T follicular helper cell (primary cell): ENCODE data around the gene POC1B.

Experiments
- DNase-seq: peaks from one replicate; pipeline ENCODE4 v3.0.0-alpha.2; 2020; ENCODE audit warnings: low read depth

Gene POC1B

DNA sequence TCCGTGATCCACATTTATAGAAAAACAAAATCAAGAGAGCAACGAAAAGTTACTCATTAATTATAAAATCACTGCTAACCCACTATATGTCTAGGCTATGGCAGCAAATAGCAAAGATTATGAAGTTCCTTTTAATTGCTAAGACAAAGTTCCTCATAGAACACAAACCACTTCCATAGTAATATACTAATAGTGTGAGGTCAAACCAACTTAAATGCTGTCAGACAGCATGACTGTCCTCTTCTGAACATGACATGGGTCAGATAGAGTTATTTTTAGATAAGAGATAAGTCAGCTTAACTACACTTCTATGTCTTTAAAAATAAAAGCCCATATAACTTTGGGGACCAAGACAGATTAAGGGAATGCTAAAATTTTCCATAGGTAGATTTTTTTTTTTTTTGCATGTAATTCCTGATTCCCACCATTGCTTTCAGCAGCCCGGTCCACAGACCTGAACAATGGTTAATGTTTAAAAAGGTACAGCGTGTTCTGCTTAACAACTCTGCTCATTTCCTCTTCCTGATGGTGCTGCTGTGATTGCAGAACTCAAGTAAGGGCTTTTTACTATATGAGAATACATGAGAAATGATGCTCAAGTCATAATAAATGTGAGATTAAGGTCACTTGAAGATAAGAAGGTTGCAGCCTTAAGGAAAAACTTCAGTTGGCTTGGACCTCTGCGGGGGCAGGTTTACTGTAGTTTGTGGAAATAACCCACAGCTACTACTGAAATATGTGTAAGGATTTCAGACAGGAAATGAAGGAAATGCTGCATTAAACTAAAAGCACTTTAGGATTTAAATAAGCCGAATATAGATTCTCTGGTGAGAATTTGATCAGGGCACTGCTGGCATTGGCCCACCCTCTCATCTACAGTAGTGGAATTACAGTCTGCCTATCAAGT lies 135.8 kb downstream of the POC1B start:
- DNase-seq = no peak

DNA sequence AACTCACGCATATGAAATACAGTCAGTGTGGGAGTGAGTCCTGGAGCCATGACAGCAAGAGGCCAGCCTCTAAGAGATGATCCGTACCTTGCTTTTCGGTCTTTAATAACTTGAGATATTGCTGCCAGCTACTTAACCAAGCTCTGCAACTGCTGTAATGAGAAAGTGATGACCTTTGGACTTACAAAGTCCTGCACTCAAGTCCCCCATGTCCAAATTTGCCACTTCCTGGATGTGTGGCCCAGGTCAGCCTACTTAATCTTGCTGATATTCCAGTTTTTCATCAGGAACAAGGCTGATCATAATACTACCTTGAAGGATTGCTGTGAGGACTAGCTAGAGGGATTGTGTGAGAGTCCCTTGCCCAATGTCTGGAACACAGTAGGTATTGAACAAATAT lies 139.7 kb downstream of the POC1B start:
- DNase-seq = no peak

DNA sequence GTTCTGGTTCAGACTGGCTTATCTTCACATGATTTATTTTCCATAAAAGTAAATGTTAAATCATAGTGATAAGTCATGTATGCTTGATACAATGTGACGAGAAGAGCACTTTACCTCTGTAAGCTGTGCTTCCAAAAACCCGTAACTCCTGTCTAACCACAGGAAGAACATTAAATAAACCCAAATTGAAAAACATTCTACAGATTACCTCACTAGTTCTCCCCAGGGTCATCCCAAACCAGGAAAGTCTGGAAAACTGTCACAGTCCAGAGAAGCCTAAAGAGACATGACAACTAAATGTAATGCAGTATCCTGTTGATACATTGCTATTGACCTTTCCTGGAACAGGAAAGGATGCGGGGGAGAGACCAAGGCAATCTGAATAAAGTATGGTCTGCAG lies 141.0 kb downstream of the POC1B start:
- no peak for DNase-seq

DNA sequence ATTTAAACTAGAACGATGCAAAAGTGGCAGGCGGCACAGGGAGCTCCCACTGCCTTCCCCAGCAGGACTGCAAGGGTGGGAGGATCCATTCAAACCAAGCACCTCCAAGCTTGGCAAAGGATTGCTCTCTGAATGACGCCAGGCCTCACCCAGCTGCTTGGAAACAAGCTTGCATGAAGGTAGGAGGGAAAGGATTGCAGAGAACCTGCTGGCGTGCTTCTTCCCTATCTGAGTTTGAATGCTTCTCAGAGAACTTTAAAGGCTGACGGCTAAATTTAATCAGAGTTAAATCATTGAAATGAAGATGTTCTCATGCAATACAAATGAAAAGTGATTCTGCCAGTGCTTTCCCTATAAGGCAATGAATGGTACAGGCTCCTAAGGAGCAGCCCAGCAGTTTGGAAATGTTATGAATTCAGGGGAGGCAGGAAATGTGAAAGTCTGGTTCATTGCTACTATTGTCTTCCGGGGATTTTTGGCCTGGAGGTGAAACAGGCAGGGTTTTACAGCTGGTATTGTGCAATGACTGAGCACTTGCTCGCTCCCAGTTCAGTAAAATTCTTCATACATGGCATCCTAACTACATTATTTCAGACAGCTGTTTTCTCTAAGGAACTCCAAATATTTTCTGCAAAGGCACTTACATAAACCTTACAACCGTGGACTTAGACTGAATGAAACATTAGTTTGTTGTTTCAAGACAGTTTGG lies 141.6 kb downstream of the POC1B start:
- no peak for DNase-seq

DNA sequence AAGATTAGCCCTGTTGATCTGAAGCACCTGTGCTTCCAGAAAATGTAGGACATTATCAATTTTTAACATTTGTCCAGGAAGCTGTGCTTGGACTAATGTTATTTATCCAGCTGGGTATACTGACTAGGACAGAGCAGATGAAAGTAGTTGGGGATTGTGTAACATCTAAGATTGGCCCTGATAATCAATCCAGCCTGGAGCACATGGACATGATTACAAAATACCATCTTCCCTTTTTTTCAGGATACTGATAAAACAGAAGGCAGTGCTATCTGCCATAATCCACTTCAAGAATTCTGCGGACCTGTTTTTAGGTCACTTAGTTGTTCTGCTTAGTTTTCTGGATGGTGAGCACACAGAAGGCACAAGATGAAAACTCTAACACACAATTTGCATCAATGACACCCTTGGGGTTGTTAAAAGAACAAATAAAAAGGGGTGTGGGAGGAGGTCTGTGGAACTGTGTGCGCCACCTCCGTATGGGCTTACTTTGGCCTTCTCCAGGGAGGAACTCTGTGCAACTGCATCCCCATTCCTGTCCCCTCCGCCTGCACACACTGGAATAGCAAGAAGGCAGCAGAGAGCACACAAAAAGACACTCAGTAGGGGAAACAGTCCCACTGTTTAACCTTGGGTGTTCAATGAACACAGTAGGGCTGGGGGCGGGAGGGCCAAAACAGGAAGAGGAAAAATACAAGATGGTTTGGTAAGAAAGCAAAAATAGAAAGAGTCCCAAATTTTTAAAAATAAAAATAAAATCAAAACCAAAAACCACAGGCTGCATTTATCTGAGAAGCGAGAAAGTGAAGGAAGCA lies 142.4 kb downstream of the POC1B start:
- DNase-seq = no peak

DNA sequence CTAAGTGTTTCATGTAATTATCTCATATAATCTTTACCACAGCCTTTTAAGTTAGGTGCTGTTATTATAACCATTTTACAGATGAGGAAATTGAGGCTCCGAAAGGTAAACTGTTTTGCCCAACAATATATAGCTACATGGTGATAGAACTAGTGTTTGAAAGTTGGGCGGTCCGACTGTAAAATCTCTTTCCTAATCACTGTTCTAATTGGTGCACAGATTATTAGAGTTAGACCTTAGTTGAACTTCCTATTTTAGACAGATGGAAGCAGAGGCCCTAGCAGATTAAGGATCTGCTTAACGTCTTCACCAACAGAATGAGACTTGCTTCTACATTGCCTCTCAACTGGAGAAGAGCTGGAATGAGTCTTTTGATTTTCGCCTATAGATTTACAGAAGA lies 143.5 kb downstream of the POC1B start:
- no peak for DNase-seq

DNA sequence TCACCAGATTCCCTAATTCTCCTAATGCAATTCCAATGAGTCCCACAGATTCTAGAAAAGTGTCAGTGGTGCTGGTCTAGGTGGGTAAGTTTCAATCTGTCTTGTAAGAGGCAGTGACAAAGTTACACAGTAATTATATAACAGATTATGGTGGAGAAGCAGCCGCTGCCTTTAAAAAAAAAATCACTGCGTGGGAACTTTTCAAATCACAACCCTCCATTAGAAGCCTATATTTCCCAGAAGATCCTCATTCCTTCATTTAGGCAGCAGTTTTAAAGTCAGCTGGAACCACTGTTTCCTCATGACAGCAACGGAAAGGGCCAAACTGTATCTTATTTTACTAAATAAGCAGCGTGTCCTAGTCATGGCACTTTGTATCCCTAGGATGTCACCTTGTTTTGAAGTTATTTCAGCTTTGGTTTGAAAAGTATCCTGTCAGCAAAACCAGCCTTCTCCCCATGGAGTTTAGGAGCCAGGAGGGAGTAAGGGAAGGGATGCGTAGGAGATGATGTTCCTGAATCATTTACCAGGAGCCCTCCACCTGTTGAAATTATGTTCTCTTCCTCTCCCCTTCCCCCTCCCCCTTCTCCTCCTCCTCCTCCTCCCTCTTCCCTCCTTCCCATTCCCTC lies 145.9 kb downstream of the POC1B start:
- no peak for DNase-seq

DNA sequence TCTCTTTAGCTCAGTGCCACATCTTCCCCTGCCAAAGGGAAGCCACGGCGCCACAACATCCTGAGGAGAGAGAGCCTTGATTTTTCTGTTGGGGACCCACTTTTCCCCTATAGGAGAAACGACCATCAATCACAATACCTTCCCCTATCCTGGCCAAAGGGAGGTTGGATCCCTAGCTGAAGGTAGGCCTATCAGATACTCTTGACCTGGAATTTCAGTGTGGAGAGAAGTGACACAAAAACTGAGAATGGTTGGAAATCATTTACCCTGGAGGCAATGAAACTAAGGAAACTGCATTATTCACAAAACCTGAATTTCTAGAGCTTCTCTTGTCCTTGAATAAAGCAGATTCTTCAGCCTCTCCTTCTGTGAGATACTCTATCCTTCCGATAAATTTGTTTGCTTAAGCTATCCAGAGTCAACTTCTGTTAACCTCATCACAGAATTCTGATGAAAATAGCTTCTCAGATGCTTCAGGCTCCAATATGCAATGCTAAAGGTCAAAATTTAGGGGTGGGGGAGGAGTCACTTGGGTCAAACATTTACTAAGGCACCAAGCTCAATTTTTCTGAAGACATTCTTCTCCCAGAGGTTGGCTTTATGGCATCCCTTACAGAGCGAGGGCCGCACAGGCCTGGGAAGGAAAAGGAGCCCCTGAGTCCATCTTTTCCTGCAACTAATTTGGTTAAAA lies 146.6 kb downstream of the POC1B start:
- no peak for DNase-seq

DNA sequence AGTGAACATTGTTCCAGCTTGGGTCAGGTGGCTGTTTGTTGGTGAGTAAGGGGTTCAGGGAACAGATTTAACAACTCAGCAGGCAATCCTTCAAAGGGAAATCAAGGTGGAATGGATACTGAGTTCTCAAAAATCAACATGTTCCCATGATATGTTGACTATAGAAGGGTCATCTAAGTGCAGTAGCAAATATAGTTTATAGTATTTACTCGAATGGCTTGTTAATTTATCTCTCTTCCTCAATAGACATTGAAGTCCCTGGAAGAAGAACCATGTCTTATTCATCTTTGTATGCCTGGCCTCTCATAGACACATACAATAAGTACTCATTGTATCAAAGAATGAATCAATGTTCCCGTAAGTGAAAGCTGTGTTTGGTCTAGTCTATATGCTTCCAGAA lies 149.0 kb downstream of the POC1B start:
- DNase-seq = no peak

DNA sequence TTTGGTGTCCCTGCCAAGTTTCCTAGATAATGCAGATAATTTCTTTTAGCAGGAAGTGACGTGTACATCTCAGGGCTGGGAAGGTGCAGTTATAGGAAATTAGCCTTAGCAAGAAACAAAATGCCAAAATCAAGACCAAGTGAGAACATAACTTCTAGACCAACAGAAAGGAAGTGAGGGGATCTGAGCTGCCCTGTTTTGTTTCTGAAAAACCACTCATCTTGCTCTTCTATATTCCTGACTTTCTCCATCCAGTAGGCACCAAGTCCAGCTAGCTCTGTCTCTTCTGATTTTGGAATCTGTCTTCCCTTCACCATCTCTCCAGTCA lies 149.7 kb downstream of the POC1B start:
- DNase-seq = no peak

DNA sequence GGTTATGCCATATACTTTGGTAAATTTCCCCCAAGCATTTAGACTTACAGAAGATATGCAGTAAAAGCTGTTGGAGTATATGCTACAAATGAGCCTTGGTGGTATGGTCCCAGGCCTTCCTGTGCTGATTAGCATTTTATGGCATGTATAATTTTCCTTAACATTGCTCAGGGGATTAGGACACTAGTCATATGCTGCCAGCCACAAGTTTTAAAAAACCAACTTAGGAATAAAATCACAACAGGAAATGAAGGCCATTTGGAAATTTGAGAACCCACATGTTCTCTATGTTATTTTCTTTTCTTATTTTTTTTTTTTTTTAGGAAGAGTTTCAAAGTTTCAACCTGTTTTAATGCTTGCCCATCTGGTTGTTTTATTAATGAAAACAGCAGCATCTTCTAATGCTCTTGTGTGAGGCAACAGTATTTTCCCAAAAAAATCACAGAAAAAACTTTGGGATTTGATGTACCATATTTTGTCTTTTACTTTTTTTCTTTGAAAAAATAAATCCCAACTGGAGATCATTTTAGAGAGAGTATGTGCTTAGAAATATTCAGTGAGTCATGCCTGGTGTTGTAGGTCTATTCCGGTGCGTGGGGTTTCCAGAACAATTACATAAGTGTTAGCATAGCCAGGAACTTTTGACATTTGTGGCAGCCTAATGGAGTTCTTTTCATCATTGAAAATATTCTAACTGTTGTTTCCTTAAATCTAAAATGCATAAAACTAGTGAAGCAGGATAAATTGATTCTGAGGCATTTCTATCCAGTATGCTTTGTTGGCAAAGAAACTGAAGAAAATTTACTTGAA lies 151.9 kb downstream of the POC1B start:
- DNase-seq = no peak

DNA sequence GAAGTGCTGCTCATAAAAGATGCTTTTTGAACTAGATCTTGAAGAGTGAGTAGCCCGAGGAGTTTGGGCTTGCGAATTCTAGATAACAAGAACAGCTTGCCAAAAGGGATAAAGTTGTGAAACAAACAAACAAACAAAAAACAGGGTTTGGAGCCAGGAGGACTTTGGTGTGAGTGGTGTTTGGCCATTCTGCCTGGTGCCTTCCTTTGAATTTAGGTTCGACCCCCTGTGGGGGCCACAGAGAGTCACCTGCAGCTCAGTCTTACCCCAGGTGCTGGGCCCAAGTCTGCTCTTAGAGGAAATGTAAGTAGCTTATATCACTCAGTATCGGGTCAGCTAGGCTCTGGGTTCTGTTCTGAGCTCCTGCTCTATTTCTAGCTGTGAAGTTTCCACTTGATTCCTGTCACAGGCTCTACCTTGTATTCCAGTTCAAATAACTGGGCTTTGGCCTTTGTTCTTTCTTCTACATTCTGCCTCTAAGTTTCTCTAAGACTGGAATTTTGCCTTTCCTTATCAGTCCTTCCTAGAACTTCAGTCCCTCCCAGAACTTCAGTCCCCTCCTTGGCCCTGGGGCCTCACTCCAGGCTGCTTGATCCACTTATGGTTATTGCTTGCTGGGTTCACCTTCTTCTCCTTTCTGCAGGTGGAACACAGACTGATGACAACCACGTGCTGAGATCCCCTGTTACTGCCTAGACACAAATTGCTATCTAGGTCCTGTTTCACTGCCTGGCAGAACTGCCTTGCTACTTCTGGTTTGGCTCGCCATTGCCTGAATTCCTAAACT lies 153.1 kb downstream of the POC1B start:
- DNase-seq = no peak

DNA sequence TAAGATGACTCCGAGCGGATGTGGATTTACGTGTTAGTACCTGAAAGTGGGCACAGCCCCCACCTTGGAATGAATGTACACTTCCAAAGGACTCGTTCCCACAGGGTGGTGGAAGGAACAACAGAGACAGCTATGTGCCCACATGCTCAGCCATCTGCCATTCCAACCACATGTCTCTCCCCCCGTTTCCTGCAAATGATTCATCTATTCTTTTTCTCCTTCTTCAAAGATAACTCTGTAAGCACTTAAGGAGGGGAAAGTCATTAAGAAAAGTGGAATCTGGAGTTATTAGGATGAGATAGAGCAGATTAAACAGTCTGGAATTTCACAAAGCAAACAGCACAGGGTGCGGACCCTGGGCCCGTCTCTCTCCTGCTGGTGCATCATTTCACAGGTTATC lies 155.0 kb downstream of the POC1B start:
- DNase-seq = no peak

DNA sequence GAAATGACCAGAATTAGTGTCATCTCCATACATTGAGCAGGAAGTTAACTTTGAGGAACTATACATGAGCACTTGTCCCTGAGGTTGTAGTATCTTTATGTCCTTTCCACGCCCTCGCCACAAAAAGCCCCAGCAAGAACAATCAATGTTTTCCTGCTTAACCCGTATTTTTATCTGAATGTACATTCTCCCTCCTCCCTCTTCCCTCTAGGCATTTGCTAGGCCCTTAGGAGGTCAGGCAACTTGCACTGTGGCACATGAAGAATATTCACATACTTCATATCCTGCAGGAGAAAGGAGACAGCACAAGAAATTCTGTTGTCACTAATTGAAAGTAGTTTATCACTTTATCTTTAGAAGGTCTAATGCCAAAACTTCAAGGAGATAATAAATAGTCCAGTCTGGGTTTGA lies 155.4 kb downstream of the POC1B start:
- no peak for DNase-seq
